ENCODE data around the gene XYLT1.
A peak's percentile ranks its signal among the peaks of the same experiment; 100 is the strongest.

Gene XYLT1

DNA sequence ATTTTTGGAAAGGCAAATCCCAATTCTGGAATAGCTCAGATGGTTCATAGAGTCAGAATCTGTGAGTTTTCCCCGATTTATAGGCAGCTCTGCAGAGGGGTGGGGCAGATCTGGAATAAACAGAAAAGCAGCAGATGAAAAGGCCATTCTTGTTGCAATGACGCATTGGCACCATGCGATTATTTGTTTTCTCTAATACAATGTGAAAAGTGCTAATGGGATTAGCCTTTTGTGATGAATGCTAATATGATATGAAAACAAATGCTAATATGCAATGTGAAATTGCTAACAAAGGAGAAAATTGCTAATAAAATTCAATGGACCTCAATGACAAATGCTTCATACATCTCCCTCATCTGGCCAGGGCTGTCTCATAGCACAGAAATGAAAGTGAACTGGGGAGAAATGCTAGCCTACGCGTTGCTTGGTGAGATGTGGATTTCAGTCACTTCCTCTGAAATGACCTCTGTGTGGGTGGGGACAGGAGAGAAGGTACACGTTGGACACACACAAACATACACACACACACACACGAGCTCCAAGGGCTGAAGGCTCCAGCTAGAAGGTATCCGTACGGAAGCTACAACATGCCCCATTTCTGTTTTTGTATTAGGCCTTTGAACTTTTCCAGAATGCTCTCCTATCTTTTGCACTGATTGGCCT lies 394.5 kb downstream of the XYLT1 start:
- no peak for DNase-seq

DNA sequence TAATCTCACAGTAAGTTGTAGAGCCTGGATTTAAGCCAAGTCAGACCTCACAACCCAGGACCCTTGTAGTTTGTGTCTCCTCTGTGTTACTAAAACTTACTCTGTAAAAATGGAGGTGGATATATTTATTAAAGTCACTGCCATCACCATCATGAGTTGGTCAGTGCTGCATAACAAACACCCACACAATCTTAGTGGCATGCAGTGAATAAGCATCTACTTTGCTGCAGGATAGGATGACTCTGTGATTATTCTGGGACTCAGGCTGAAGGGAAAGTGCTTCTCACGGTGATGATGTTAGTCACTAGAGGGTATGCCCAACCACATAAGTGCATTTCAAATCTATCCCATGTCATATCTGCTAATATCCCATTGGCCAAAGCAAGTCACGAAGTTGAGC lies 398.7 kb downstream of the XYLT1 start:
- no peak for DNase-seq

DNA sequence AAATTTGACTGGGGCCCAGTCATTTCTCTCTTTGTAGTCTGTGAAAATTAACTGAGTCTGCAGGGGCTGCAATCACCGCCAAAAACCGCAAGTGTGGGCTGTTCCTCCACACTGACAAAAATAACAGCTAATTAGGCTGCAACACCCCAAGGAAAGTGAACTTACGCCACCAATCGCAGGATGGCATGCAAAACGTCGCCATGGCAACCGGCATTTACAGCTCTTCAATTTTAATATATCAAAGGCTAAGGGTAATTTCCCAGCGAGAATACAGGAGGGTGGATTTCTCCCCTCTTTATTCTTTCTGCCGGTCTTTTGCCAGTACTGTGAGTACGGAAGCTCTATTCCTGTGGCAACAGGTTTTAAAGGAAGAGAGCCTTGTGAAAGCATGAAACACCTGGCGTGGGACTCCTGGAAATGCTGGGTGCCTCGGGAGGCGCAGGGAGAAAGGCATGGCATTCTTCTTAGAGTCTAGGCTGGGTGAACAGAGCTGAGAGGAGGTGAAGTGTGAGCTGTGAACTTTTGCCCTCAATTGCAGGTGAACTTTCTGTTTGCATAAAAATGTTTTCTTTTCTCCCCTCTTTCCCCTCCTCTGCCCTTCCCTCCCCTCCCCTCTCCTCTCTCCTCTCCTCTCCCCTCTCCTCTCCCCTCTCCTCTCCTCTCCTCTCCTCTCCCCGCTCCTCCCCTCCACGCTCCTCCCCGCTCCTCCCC lies 399.7 kb downstream of the XYLT1 start:
- peak; percentile 64 for DNase-seq

DNA sequence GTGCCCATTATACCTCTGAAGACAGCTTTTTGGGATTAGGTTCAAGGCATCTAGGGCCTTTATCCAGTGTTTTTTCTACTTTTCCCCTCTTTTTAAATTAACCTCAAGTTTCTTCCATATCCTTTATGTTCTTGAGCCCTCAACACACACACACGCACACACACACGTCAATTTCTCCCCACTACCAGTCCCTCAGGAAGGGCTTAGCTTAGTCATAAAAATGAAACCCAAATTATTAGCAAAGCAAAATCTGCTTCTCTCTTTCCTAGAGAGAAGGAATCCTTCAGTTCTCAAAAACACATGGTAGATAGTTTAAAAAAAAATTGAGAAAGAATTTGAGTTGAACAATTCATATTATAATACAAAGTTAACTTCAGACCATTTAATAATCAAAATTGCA lies 401.1 kb downstream of the XYLT1 start:
- no peak for DNase-seq

DNA sequence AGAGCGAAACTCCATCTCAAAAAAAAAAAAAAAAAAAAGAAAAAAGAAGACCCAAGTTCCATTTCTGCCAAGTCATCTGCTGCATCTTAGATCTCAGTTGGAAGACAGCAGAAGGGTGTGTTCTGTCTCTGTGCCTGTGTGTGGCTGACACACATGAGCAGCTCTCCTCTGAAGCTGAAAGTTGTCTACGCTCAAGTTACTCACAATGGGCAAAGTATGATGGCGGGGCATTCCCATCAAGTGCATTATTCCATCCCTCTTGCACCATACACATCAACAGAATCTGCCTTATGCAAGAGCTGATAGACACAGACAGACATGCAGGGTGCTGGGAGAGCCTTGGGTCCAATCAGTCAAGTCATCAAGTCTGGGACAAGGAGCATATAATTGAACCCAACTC lies 402.2 kb downstream of the XYLT1 start:
- no peak for DNase-seq

DNA sequence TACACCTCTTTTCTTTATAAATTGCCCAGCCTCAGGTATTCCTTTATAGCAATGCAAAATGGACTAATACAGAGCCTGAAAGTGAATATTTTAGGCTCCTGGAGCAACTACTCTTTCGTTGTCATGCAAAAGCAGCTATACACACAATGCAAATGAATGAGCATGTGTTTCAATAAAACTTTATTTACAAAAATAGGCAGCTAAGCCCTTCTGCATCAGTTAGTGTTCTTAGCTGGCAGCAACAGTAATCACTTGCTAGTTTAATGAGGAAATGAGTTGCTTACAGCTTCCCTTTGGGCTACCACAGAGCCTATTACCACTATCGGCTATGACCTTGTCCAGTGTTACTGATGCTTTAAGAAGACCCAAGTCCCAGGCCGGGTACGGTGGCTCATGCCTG lies 402.9 kb downstream of the XYLT1 start:
- no peak for DNase-seq

DNA sequence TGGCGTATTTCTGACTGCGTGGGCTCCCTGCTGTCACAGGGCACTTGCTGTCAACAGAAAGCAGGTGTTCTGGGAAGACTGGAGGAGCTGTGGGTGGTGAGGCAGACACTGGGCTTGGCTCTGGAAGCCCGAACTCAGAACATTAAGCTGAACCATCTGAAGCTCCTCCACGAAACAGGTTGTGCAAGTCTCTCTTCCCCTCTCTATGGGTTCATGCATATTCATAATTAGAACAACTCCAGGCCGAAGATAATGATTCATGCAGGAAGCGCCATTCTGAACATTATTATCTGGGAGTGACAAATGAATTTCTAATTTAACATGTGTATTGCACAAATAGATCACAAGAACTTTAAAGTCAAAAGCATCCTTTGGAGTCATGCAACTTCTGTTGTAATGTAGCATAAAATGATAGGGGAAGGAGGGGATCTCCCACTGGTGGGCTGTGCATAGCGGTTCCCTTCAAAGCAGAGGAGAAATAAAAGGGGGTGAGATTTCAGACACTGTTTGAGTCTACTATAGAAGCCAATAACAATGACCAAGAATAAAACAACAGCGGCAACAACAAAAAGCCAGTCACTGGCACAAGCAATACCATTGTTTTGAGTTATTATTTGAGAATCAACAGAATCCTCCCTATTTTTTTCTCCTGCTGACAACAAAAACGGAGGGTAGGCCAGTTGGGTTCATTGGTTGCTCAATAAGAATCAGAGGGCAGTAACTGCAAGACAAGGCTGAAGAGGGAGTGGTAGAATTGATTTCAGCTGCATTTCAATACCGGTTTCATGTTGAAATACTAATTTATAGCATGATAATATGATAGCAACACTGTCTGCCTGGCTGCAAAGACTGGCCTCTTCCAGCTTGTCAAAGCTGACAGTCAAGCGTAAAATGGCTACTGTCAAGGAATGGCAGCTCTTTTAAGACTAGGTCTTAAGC lies 407.3 kb downstream of the XYLT1 start:
- DNase-seq = no peak

DNA sequence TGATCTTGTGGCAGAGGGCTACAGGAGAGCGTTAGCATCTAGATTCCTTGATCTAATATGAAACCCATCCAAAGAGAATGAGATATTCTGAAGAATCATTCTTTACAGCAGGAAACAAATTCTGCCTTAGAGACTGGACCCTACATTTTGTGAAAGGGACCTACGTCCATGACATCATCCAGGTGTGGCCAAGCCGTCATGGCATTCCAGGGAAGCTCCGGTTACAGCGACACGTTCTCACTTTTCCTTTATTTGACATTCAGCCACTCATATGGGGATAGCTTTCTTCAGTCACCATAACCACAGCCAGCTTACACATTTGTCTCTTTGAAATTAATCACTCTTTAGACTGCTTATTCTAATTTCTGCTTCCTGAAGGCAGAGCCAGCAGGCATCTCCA lies 408.1 kb downstream of the XYLT1 start:
- no peak for DNase-seq

DNA sequence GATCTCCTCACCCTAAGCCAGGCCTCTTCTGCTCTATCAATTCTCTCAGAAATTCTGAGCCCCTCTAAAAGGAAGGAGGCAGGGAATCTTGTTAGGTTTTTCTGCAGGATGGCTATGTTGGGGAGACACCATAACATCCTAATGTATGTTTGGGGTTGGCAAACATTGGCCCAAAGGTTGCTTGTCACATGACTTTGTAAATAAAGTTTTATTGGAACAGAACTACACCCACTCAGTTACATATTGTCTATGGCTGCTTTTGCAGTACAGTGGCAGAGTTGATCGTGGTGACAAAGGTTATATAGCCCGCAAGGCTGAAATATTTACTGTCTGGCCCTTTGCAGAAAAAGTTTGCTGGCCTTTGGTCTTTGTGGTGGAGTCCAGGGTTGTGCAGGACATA lies 409.4 kb downstream of the XYLT1 start:
- DNase-seq = no peak

DNA sequence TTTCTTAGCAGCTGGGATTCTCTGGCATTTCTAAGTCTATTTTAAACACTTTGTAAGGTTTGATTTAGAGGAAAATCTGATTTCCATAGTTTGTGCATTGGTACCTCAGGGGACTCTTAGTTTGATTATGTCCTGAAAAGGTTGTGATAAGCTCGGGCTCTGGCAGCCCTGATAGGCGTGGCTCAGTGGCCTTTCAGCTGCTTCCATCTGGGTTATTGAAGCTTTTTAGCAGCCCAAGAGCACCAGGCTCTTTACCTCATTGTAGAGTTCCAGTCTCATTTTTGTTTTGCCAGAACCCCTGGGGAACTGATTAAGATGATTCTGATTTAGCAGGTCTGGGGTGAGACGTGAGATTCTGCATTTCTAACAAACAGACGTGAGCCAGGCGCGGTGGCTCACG lies 412.3 kb downstream of the XYLT1 start:
- DNase-seq = no peak

DNA sequence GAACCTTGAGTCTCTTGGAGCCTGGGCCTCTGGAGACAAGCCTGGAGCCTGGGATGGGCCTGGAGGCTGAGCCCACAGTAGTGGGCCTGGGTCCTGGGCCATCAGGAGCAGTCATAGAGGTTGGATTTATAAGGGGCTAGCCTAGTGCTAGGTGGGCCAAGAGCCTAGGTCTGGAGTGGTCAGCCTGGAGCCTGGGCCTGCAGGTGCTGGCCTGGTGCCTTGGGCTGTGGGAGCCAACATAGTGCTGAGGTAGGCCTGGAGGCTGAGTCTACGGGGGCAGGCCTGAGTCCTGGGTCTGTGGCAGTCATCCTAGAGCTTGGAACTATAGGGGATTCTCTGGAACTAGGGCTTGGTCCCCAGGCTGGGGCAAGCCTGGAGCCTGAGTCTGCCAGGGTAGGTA lies 414.1 kb downstream of the XYLT1 start:
- DNase-seq = no peak

DNA sequence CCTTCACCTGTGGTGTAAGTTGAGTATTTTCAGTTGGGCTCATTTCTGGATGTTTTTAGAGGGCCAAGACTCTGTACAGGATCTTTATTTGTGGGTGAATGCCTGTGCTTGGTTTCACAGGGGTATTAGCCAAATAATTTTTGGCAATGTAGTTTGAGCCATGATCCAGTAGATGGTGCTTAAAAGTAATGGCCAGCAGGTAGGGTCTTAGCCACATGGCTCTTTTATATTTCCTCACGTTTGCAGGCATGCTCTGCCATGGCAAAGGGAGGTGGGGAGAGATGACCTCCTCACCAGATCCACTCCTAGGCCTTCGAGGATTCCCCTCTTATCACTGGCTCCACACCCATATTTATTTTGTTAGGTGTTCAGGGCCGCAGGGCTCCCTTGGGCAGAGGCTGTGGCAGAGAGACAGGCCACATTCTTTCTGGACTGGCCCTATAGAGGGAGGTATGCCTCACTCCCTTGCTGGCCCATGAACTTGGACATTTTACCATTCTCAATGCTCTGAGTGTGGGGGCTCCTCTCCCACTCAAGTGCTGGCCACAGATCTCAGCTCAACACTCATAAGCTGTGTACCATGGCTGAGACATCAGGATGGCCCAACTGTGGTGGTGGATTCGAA lies 417.1 kb downstream of the XYLT1 start:
- no peak for DNase-seq

Measured in activated CD4-positive, alpha-beta T cell treated with anti-CD3 and anti-CD28 coated beads for 1 hour (primary cell).